Memory B cell (primary cell): ENCODE data around the gene RPP25.
"Not testable (repeated sequence)": the region's sequence is repeated elsewhere in the genome, so short reads cannot be mapped to it uniquely, and the experiment has no call there.

Source experiments
- ATAC-seq: fragments of 150-1000 bp; cut with Tn5 transposase; 2 replicates; pipeline ENCODE4 v1.10.0; 2021; ENCODE audit warnings: low read depth, mild to moderate bottlenecking, moderate library complexity
- DNase-seq, 2 donors: peaks; one replicate each; pipeline ENCODE4 v3.0.0; 2022; ENCODE audit warnings: low spot score in 2 of 2
- H3K27ac Mint-ChIP-seq: one replicate; pipeline ENCODE4 v1.8.0; 2022; ENCODE audit warnings: mild to moderate bottlenecking, moderate library complexity, mixed read lengths
- H3K27me3 Mint-ChIP-seq: one replicate; pipeline ENCODE4 v1.8.0; 2022; ENCODE audit warnings: mixed read lengths
- H3K36me3 Mint-ChIP-seq: one replicate; pipeline ENCODE4 v1.8.0; 2022; ENCODE audit warnings: mild to moderate bottlenecking, mixed read lengths
- H3K4me1 Mint-ChIP-seq: one replicate; pipeline ENCODE4 v1.8.0; 2022; ENCODE audit warnings: mixed read lengths
- H3K4me3 Mint-ChIP-seq: one replicate; pipeline ENCODE4 v1.8.0; 2022; ENCODE audit warnings: mild to moderate bottlenecking, moderate library complexity, mixed read lengths
- H3K9me3 Mint-ChIP-seq: one replicate; pipeline ENCODE4 v1.8.0; 2022; ENCODE audit warnings: mixed read lengths

RPP25 gene

GRCh38 chr15:74958320-74958907, 1.8 kb upstream of the RPP25 start:
- no peaks in the 10 kb centered on the region for H3K36me3 Mint-ChIP-seq
- peaks cover 8% of the 10 kb centered on the region for H3K4me1 Mint-ChIP-seq
- no peaks in the 10 kb centered on the region for H3K9me3 Mint-ChIP-seq
- H3K4me3 Mint-ChIP-seq, result no peak overlapping the region
- DNase-seq (no peak), ATAC-seq (no peak)
- no peak overlapping the region for H3K27ac Mint-ChIP-seq
- peaks cover 15% of the 10 kb centered on the region for H3K27me3 Mint-ChIP-seq

GRCh38 chr15:74957476-74958035, 984 bp upstream of the RPP25 start:
- ATAC-seq (no peak), DNase-seq (no peak)
- peak overlapping the region; percentile 69 for H3K4me3 Mint-ChIP-seq
- no peak overlapping the region for H3K27ac Mint-ChIP-seq
- no peaks in the 10 kb centered on the region for H3K36me3 Mint-ChIP-seq
- no peaks in the 10 kb centered on the region for H3K9me3 Mint-ChIP-seq
- peaks cover 8% of the 10 kb centered on the region for H3K4me1 Mint-ChIP-seq
- H3K27me3 Mint-ChIP-seq, result peaks cover 15% of the 10 kb centered on the region

GRCh38 chr15:74955796-74956647, 550 bp downstream of the RPP25 start:
- Mint-ChIP-seq H3K4me3 (peak overlapping the region; percentile 69), H3K27me3 (peaks cover 13% of the 10 kb centered on the region), H3K36me3 (no peaks in the 10 kb centered on the region), H3K9me3 (no peaks in the 10 kb centered on the region), H3K27ac (no peak overlapping the region), H3K4me1 (peaks cover 8% of the 10 kb centered on the region)
- DNase-seq, result peak; percentile 52 to 66
- peak; percentile 71 for ATAC-seq

- H3K4me3 Mint-ChIP-seq, result no peak overlapping the region
- ATAC-seq (no peak), DNase-seq (no peak)
- peaks cover 11% of the 10 kb centered on the region for H3K4me1 Mint-ChIP-seq
- no peaks in the 10 kb centered on the region for H3K36me3 Mint-ChIP-seq
- no peak overlapping the region for H3K27ac Mint-ChIP-seq
- peaks cover 12% of the 10 kb centered on the region for H3K27me3 Mint-ChIP-seq
- no peaks in the 10 kb centered on the region for H3K9me3 Mint-ChIP-seq
These were observed 1.6 kb downstream of the RPP25 start for GRCh38 chr15:74955017-74955416.

- ATAC-seq (no peak), DNase-seq (no peak)
- no peaks in the 10 kb centered on the region for H3K9me3 Mint-ChIP-seq
- H3K27ac Mint-ChIP-seq, result no peak overlapping the region
- H3K4me3 Mint-ChIP-seq, result no peak overlapping the region
- H3K4me1 Mint-ChIP-seq, result peaks cover 11% of the 10 kb centered on the region
- no peaks in the 10 kb centered on the region for H3K36me3 Mint-ChIP-seq
- H3K27me3 Mint-ChIP-seq, result peaks cover 10% of the 10 kb centered on the region
These were observed 2.1 kb downstream of the RPP25 start for GRCh38 chr15:74954515-74954914.

- ATAC-seq, result no peak
- Mint-ChIP-seq H3K27ac (no peak overlapping the region), H3K4me3 (no peak overlapping the region), H3K36me3 (no peaks in the 10 kb centered on the region), H3K9me3 (no peaks in the 10 kb centered on the region), H3K27me3 (peaks cover 2% of the 10 kb centered on the region), H3K4me1 (peaks cover 3% of the 10 kb centered on the region)
- DNase-seq, result no peak
These were observed 5.6 kb downstream of the RPP25 start for GRCh38 chr15:74951006-74951405.

- Mint-ChIP-seq H3K4me1 (peaks cover 3% of the 10 kb centered on the region), H3K9me3 (no peaks in the 10 kb centered on the region), H3K27ac (no peak overlapping the region), H3K36me3 (no peaks in the 10 kb centered on the region), H3K27me3 (peaks cover 2% of the 10 kb centered on the region), H3K4me3 (no peak overlapping the region)
- ATAC-seq, result peak; percentile 85
- peak; percentile 82 to 86 for DNase-seq
These were observed 6.3 kb downstream of the RPP25 start for GRCh38 chr15:74950078-74950908.

- no peaks in the 10 kb centered on the region for H3K27me3 Mint-ChIP-seq
- H3K4me1 Mint-ChIP-seq, result peaks cover 8% of the 10 kb centered on the region
- peak within 1 kb of the TSS; percentile 92 for H3K4me3 Mint-ChIP-seq
- ATAC-seq, result peak; percentile 95
- H3K36me3 Mint-ChIP-seq, result peaks cover 3% of the 10 kb centered on the region
- no peaks in the 10 kb centered on the region for H3K9me3 Mint-ChIP-seq
- peak; percentile 81 to 89 for DNase-seq
- H3K27ac Mint-ChIP-seq, result peak within 1 kb of the TSS; percentile 87
These were observed 18.8 kb downstream of the RPP25 start, which contains the start of gene COX5A for GRCh38 chr15:74937590-74938371. COX5A (minus strand) TSS chr15:74938073; CDS start chr15:74938014, 59 bp downstream.

GRCh38 chr15:74937272-74937589, 19.3 kb downstream of the RPP25 start:
- H3K9me3 Mint-ChIP-seq, result no peaks in the 10 kb centered on the region
- H3K27me3 Mint-ChIP-seq, result no peaks in the 10 kb centered on the region

GRCh38 chr15:74935193-74935592, 21.4 kb downstream of the RPP25 start:
- H3K27ac Mint-ChIP-seq, H3K9me3 Mint-ChIP-seq, DNase-seq, ATAC-seq, H3K36me3 Mint-ChIP-seq, H3K4me1 Mint-ChIP-seq, H3K27me3 Mint-ChIP-seq: not testable (repeated sequence)
- peak overlapping the region; percentile 56 for H3K4me3 Mint-ChIP-seq

More at GRCh38 chr15:74937272-74937589, 19.3 kb downstream of the RPP25 start:
- Mint-ChIP-seq H3K27ac (peak overlapping the region; percentile 87), H3K4me3 (peak overlapping the region; percentile 92), H3K36me3 (peaks cover 3% of the 10 kb centered on the region), H3K4me1 (peaks cover 8% of the 10 kb centered on the region)
- DNase-seq (no peak), ATAC-seq (peak; percentile 1)

- no peak for ATAC-seq
- Mint-ChIP-seq H3K4me3 (no peak overlapping the region), H3K4me1 (peaks cover 8% of the 10 kb centered on the region), H3K36me3 (peaks cover 3% of the 10 kb centered on the region), H3K27me3 (no peaks in the 10 kb centered on the region), H3K27ac (no peak overlapping the region), H3K9me3 (no peaks in the 10 kb centered on the region)
- no peak for DNase-seq
These were observed 23.0 kb downstream of the RPP25 start for GRCh38 chr15:74933573-74933972.

GRCh38 chr15:74928771-74929198, 27.8 kb downstream of the RPP25 start:
- ATAC-seq, result no peak
- Mint-ChIP-seq H3K4me1 (no peaks in the 10 kb centered on the region), H3K9me3 (no peaks in the 10 kb centered on the region), H3K27ac (no peak overlapping the region), H3K36me3 (peaks cover 2% of the 10 kb centered on the region), H3K27me3 (no peaks in the 10 kb centered on the region), H3K4me3 (no peak overlapping the region)
- DNase-seq, result no peak

GRCh38 chr15:74924525-74924924, 32.0 kb downstream of the RPP25 start:
- no peak overlapping the region for H3K27ac Mint-ChIP-seq
- ATAC-seq (no peak), DNase-seq (no peak)
- no peaks in the 10 kb centered on the region for H3K9me3 Mint-ChIP-seq
- no peaks in the 10 kb centered on the region for H3K4me1 Mint-ChIP-seq
- H3K4me3 Mint-ChIP-seq, result no peak overlapping the region
- no peaks in the 10 kb centered on the region for H3K27me3 Mint-ChIP-seq
- peaks cover 11% of the 10 kb centered on the region for H3K36me3 Mint-ChIP-seq
